K562 (cell line): Measurements from ENCODE around the gene MYBPHL. TPM values are rescaled to one million over a fixed set of nuclear protein-coding genes. Genes with fewer than 3 reads are reported as not detected.
A peak's percentile ranks its signal among the peaks of the same experiment; 100 is the strongest.

Experiments used
- ATF6 ChIP-seq: sonication (generic); formaldehyde crosslinking; IDR thresholded peaks from 2 replicates; pipeline ENCODE4 v1.4.0; 2020; ENCODE audit warnings: mild to moderate bottlenecking, missing genetic modification reagents
- BCOR ChIP-seq: fragments of 450-650 bp; IDR thresholded peaks from 2 replicates; pipeline ENCODE4 v1.6.1; 2016
- CBFA2T3 ChIP-seq: fragments of 450-650 bp; IDR thresholded peaks from 2 replicates; pipeline ENCODE4 v1.6.1; 2017
- CC2D1A ChIP-seq: fragments of 450-650 bp; IDR thresholded peaks from 2 replicates; pipeline ENCODE4 v1.6.1; 2017; ENCODE audit warnings: mild to moderate bottlenecking
- CTBP1 ChIP-seq: fragments of 450-650 bp; IDR thresholded peaks from 2 replicates; pipeline ENCODE4 v1.6.1; 2016; ENCODE audit warnings: borderline replicate concordance
- KLF10 ChIP-seq: fragments of 250-450 bp; sonication (Bioruptor Pico); IDR thresholded peaks from 2 replicates; pipeline ENCODE4 v1.6.1; 2021; ENCODE audit warnings: matching md5 sums
- MNT ChIP-seq, 2 experiments: fragments of 450-650 bp; conservative IDR thresholded peaks; 2 replicates each; pipeline ENCODE4 v1.6.1; 2017; ENCODE audit warnings: mild to moderate bottlenecking in 2 of 2, moderate library complexity in 2 of 2
- NFRKB ChIP-seq: fragments of 450-650 bp; IDR thresholded peaks from 2 replicates; pipeline ENCODE4 v1.6.1; 2016; ENCODE audit warnings: low read depth
- PHF21A ChIP-seq: fragments of 450-650 bp; IDR thresholded peaks from 2 replicates; pipeline ENCODE4 v1.6.1; 2017; ENCODE audit warnings: low read depth, borderline replicate concordance
- PURB ChIP-seq: sonication (generic); formaldehyde crosslinking; IDR thresholded peaks from 2 replicates; pipeline ENCODE4 v1.9.0; 2021; ENCODE audit warnings: low read depth, mild to moderate bottlenecking, missing genetic modification reagents
- SIN3A ChIP-seq, 2 experiments: fragments of 150-350 bp in 1 of 2; IDR thresholded peaks; 2 replicates each; pipeline ENCODE4 v1.6.1; 2011 to 2016; ENCODE audit warnings: borderline replicate concordance in 2 of 2, low read depth in 2 of 2, low read length in 2 of 2, mild to moderate bottlenecking in 2 of 2, moderate library complexity in 2 of 2; ENCODE audit not compliant: control insufficient read depth in 1 of 2
- SP1 ChIP-seq: sonication (generic); formaldehyde crosslinking; IDR thresholded peaks from 2 replicates; pipeline ENCODE4 v1.8.1; 2022; ENCODE audit warnings: mild to moderate bottlenecking, missing genetic modification reagents
- TOE1 ChIP-seq, 2 experiments: fragments of 450-650 bp in 1 of 2; sonication (generic) in 1 of 2; formaldehyde crosslinking in 1 of 2; IDR thresholded peaks; 2 replicates each; pipeline versions ENCODE4 v1.7.1 to v1.8.0; 2016 to 2022; ENCODE audit warnings: borderline replicate concordance in 2 of 2, mild to moderate bottlenecking in 2 of 2, antibody characterized with exemption in 1 of 2, inconsistent platforms in 1 of 2, low read depth in 1 of 2, missing genetic modification reagents in 1 of 2, moderate library complexity in 1 of 2
- ZC3H8 ChIP-seq: fragments of 450-650 bp; IDR thresholded peaks from 2 replicates; pipeline ENCODE4 v1.6.1; 2017
- ZNF586 ChIP-seq: fragments of 450-650 bp; formaldehyde crosslinking; conservative IDR thresholded peaks from 2 replicates; pipeline ENCODE4 v1.4.0; 2020; ENCODE audit warnings: mild to moderate bottlenecking, moderate library complexity
- polyA plus RNA-seq, 8 experiments: library from polyadenylated mRNA; depleted of rRNA in 4 of 8; stranded (reverse) in 5 of 8; unstranded in 3 of 8; fragments of >200 nt; fragmentation: Nextera tagmentation in 2 of 8; fragmentation: Illumina TruSeq in 1 of 8; extraction: Ambion mirVana in 2 of 8; extraction: Trizol in 1 of 8; gene quantifications; 2 replicates each; pipeline versions ENCODE4 v1.2.1 to v1.2.3, GENCODE V29; 2011 to 2014; ENCODE audit warnings: inconsistent platforms in 1 of 8, missing spikeins in 1 of 8
- total RNA-seq, 7 experiments: library from RNA; depleted of rRNA in 6 of 7; stranded (reverse); fragments of >200 nt in 6 of 7; fragmentation: Illumina TruSeq in 2 of 7; extraction: Trizol in 2 of 7; gene quantifications; 2 replicates each; pipeline versions ENCODE4 v1.2.1 to v1.2.3, GENCODE V29; 2011 to 2021; ENCODE audit warnings: low replicate concordance in 1 of 7
- TF ChIP-seq, protein P1 (sequence below): fragments of 250-450 bp; sonication (Bioruptor Pico); IDR thresholded peaks from 2 replicates; pipeline ENCODE4 v1.9.0; 2021; ENCODE audit warnings: mild to moderate bottlenecking, inconsistent platforms
- TF ChIP-seq, protein P2 (sequence below), 2 experiments: fragments of 450-650 bp; IDR thresholded peaks; 2 replicates each; pipeline ENCODE4 v1.6.1; 2018; ENCODE audit warnings: mild to moderate bottlenecking in 2 of 2, low read depth in 1 of 2; ENCODE audit not compliant: partially characterized antibody in 2 of 2

Gene MYBPHL
- total and polyA plus RNA-seq, 9 of the 15 experiments (the other 6 are each of a cell fraction or from before 2014, with no cell fraction given) = 0.20 to 1.9 (median 0.33) TPM

GRCh38 chr1:109253803-109254620 is 52.8 kb downstream of the MYBPHL start (continued):
- TF ChIP-seq, protein P1, sequence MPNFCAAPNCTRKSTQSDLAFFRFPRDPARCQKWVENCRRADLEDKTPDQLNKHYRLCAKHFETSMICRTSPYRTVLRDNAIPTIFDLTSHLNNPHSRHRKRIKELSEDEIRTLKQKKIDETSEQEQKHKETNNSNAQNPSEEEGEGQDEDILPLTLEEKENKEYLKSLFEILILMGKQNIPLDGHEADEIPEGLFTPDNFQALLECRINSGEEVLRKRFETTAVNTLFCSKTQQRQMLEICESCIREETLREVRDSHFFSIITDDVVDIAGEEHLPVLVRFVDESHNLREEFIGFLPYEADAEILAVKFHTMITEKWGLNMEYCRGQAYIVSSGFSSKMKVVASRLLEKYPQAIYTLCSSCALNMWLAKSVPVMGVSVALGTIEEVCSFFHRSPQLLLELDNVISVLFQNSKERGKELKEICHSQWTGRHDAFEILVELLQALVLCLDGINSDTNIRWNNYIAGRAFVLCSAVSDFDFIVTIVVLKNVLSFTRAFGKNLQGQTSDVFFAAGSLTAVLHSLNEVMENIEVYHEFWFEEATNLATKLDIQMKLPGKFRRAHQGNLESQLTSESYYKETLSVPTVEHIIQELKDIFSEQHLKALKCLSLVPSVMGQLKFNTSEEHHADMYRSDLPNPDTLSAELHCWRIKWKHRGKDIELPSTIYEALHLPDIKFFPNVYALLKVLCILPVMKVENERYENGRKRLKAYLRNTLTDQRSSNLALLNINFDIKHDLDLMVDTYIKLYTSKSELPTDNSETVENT (CRISPR knock-in tag) = no peak
- TF ChIP-seq ZNF586 (CRISPR knock-in tag) (no peak), NFRKB (no peak), ATF6 (CRISPR knock-in tag) (peak; percentile 62; the same call in 1 of the 2 replicates), BCOR (no peak), PURB (CRISPR knock-in tag) (no peak), ZC3H8 (no peak), PHF21A (no peak), MNT (conservative IDR thresholded peaks at IDR 0.05) (no peak), SIN3A (IDR thresholded peaks at IDR 0.05; ENCODE audit: borderline replicate concordance in 2 of 2, control insufficient read depth in 1 of 2, low read depth in 2 of 2, low read length in 2 of 2) (peak; percentile 23 to 64; a peak in 2 of 4 replicates), KLF10 (CRISPR knock-in tag) (no peak), SP1 (CRISPR knock-in tag) (peak; percentile 14; the same call in 1 of the 2 replicates), CBFA2T3 (peak; percentile 54), CC2D1A (no peak), CTBP1 (no peak; the same call in 1 of the 2 replicates), TOE1 (IDR thresholded peaks at IDR 0.05; ENCODE audit: borderline replicate concordance) (0 out of 2 replicates have a peak, but pooled peaks have one; percentile 27), TOE1 (CRISPR knock-in tag; IDR thresholded peaks at IDR 0.05; ENCODE audit: borderline replicate concordance, low read depth) (no peak)
- TF ChIP-seq, protein P2, sequence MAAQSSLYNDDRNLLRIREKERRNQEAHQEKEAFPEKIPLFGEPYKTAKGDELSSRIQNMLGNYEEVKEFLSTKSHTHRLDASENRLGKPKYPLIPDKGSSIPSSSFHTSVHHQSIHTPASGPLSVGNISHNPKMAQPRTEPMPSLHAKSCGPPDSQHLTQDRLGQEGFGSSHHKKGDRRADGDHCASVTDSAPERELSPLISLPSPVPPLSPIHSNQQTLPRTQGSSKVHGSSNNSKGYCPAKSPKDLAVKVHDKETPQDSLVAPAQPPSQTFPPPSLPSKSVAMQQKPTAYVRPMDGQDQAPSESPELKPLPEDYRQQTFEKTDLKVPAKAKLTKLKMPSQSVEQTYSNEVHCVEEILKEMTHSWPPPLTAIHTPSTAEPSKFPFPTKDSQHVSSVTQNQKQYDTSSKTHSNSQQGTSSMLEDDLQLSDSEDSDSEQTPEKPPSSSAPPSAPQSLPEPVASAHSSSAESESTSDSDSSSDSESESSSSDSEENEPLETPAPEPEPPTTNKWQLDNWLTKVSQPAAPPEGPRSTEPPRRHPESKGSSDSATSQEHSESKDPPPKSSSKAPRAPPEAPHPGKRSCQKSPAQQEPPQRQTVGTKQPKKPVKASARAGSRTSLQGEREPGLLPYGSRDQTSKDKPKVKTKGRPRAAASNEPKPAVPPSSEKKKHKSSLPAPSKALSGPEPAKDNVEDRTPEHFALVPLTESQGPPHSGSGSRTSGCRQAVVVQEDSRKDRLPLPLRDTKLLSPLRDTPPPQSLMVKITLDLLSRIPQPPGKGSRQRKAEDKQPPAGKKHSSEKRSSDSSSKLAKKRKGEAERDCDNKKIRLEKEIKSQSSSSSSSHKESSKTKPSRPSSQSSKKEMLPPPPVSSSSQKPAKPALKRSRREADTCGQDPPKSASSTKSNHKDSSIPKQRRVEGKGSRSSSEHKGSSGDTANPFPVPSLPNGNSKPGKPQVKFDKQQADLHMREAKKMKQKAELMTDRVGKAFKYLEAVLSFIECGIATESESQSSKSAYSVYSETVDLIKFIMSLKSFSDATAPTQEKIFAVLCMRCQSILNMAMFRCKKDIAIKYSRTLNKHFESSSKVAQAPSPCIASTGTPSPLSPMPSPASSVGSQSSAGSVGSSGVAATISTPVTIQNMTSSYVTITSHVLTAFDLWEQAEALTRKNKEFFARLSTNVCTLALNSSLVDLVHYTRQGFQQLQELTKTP (IDR thresholded peaks at IDR 0.05; ENCODE audit: low read depth in 1 of 2, partially characterized antibody in 2 of 2) = no peak
